WI38 (cell line): ENCODE measurements around the gene PARP6.
A peak's percentile ranks its signal among the peaks of the same experiment; 100 is the strongest.

ENCODE experiments used
- H3K4me3 ChIP-seq: 2 replicates; pipeline ENCODE4 v1.5.1; 2011; ENCODE audit warnings: low read depth, mild to moderate bottlenecking, control low read depth, low read length
- TF ChIP-seq, protein P1 (sequence below): IDR thresholded peaks from 2 replicates; pipeline ENCODE4 v1.5.1; 2012; ENCODE audit warnings: low read depth, mild to moderate bottlenecking, control low read depth, low read length

PARP6 gene

DNA sequence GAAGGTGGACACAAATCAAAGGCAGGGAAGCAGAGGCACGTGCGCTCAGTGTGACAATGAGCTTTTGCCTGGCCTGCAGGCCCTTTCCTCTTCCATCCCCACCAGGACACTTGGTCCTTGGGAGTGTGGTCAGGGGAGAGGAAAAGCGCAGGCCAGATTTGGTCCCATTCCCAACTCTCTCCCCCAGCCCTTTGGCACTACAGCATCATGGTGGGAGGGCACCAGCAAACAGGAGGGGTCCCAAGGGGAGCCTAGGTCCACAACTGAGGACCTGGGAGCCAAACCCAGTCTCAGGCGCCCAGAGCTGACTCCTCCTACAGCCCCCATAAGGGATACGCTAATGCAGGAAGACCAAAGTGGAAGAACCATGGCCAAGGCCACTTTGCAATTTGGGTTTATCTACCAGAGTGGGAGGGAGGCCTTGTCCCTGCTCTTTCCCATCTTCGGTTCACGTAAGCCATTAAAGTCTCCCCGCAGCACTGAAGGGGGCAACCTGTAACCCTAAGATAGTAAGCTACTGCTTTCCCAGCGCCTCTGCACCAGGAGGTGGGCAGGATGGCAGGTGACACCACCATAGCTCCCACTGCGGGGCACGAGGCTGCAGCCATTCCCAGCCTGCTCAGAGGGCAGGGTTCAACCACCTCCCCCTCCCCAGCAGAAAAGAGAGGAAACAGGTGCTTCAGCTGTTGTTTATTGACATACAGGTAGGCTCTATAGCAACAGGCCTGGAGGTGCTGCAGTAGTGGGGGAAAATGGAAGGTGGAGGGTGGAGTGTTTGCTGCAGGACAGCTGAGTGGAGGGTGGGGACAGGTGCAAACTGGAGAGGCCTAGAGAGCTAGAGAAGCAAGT, 73.8 kb downstream of the PARP6 start:
- no peak overlapping the region for H3K4me3 ChIP-seq
- TF ChIP-seq, protein P1, sequence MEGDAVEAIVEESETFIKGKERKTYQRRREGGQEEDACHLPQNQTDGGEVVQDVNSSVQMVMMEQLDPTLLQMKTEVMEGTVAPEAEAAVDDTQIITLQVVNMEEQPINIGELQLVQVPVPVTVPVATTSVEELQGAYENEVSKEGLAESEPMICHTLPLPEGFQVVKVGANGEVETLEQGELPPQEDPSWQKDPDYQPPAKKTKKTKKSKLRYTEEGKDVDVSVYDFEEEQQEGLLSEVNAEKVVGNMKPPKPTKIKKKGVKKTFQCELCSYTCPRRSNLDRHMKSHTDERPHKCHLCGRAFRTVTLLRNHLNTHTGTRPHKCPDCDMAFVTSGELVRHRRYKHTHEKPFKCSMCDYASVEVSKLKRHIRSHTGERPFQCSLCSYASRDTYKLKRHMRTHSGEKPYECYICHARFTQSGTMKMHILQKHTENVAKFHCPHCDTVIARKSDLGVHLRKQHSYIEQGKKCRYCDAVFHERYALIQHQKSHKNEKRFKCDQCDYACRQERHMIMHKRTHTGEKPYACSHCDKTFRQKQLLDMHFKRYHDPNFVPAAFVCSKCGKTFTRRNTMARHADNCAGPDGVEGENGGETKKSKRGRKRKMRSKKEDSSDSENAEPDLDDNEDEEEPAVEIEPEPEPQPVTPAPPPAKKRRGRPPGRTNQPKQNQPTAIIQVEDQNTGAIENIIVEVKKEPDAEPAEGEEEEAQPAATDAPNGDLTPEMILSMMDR, result no peak

DNA sequence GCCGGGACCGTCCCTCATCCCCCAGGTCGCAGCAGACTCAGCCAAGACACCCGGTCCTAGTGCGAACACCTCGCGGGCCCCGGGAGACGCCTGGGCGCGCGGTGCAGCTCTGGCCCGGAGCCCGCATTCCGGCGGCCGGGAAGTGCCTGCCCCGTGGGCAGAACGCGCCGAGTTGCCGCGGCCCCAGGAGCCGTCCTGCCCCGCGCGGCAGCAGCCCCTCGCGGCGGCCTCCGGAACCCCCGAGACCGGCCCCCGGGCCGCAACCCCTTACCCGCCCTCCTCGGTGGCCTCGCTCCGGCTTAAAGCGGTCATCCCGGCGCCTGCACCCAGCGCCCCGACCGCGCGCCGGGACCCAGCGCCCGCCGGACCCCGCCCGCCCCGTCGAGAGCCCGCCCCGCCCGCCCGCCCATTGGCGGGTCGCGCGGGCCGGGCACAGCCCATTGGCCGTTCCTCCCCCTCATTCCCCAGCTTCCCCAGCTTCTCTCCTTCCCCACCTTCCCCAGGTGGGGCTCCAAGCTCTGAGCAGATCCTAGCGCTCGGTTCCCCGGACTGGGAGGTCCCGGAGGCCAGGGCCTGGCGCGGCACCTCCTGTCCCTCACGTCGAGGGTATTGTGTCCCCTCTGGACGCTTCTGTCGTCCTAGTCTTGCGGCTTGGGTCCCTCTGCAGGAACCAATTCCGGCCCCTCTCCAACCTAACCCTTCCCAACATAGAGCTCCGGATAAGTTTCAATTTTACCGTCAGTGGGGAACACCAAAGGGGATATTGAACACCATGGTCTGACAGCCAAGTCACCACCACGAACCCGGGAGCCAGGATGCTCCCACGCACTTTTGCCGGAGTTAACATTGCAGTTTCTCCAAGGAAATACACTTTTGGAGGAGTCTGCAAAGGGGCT, 74.6 kb downstream of the PARP6 start, which contains the start of gene GRAMD2A:
Gene GRAMD2A, minus strand, starts transcription at position 328 of the 896 bp plus-strand sequence.
- TF ChIP-seq, protein P1, result no peak
- peak within 1 kb of the TSS; percentile 29; the same call in 1 of the 2 replicates for H3K4me3 ChIP-seq

DNA sequence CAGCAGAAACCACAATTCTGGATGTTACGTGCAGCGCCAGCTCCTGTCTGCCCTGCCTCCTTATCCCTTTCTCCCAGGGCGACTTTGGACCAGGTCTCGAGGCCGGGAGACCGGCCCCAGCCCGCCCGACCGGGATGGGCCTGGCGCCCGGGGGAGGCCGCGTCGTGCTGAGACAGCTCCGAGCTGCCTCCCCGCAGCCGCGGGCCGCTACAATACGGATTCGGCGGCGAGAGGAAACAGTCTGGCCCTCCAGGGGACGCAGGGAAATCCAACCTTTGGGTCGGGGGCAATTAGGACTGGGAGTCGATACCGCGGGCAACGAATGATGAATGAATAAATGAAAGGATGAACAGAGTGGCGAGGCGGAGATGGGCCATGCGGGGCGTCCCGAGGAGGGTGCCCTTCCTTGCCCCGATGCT, 75.3 kb downstream of the PARP6 start:
- H3K4me3 ChIP-seq, result no peak overlapping the region
- TF ChIP-seq, protein P1, result no peak

DNA sequence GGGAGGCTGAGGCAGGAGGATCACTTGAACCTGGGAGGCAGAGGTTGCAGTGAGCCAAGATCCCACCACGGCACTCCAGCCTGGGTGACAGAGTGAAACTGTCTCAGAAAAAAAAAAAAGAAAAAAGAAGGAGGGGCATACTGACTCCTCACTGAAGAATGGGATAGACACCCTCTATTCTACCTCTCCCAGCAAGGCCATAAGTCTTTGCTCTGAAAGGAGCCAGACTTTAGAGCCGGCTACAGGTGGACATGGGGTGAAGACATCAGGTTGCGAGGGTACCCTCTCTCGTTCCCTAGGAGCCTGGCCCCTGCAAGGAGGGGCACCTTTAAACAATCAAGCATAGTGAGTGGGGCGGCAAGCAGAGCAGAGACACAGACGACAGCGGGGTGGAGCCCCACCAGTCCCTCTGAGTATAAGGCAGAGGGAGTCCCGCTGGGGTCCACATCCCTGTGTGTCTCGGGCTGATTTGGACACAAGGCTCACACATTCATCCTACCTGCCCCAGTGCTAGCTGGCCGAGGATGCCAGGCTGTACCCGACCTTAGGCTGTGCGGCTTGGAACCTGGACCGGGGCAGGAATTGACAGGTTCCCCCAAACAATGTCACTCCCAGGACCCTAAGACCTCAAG, 75.8 kb downstream of the PARP6 start:
- TF ChIP-seq, protein P1, result no peak
- H3K4me3 ChIP-seq, result no peak overlapping the region

DNA sequence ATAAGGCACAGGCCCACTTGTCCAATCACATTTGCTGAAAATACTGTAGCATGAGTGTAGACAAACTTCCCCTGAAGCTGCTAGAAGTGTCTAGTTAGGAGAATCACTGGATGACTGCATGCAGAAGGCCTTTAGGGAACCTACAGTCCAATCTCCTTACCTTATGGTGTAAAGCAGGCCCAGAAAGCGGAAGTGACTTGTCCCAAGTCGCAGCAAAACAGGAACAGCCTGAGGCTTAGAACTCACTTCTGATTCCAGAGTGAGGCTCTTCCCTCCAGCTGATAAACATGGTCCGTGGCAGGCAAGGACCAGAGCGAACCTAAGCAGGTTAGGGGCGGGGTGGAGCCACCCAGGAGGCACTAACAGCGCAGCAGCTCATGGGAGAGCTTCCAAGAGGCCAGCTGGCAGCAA, 77.2 kb downstream of the PARP6 start:
- no peak overlapping the region for H3K4me3 ChIP-seq
- TF ChIP-seq, protein P1, result no peak

DNA sequence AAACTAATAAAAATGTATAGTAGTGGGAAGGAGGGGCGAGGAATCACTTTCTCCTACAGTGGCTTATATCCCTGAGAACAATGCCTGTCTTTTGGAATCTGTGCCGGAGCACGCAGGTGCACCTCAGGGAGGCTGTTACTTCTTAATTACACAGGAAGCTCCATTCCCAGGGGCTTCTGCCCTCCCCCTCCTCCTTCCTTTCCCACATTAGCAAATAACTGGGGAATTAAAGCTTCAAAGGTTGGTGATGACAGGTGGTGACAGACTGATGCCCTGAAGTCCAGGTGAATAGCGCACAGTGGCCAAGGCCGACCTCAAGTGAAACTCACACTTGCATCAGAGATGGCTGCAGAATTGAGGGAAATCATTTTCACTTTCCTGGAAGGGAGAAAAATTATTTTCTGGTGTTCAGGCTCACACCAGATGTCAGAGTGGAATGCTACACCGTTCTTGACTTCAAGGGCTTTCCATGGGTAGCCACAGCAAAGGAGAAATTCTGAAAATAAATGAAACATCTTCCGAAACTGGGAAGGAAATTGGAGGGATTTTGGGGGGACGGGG, 78.4 kb downstream of the PARP6 start:
- TF ChIP-seq, protein P1, result no peak
- H3K4me3 ChIP-seq, result no peak overlapping the region
